ENCODE results near the gene DDX39A.
"Not testable (repeated sequence)": the region's sequence is repeated elsewhere in the genome, so short reads cannot be mapped to it uniquely, and the experiment has no call there.

The DDX39A gene

GRCh38 chr19:14385492-14385891 lies 33.6 kb downstream of the DDX39A start:
- no peak overlapping the region for H3K27ac ChIP-seq (ENCODE audit: low read length)
- peaks cover 3% of the 10 kb centered on the region; the same call in 1 of the 2 replicates for H3K4me1 ChIP-seq (ENCODE audit: control insufficient read depth, insufficient read depth, low read length)
- no peaks in the 10 kb centered on the region for H3K9me3 ChIP-seq (ENCODE audit: control insufficient read depth, insufficient read depth, low read length)
- H3K36me3 ChIP-seq (ENCODE audit: control insufficient read depth, insufficient read depth, low read length), result no peaks in the 10 kb centered on the region
- DNase-seq (ENCODE audit: low read depth, low spot score), result no peak
- no CpG with 5 or more reads among the region's 11 CpGs for WGBS (ENCODE audit: insufficient coverage, insufficient read length)
- H3K27me3 ChIP-seq (ENCODE audit: control insufficient read depth, insufficient read depth, low read length), result no peaks in the 10 kb centered on the region
- H3K4me3 ChIP-seq (ENCODE audit: low read length), result no peak overlapping the region

- Histone ChIP-seq H3K9me3 (ENCODE audit: control insufficient read depth, insufficient read depth, low read length) (no peaks in the 10 kb centered on the region), H3K4me3 (ENCODE audit: low read length) (no peak overlapping the region), H3K4me1 (ENCODE audit: control insufficient read depth, insufficient read depth, low read length) (peaks cover 3% of the 10 kb centered on the region; the same call in 1 of the 2 replicates), H3K27ac (ENCODE audit: low read length) (no peak overlapping the region), H3K36me3 (ENCODE audit: control insufficient read depth, insufficient read depth, low read length) (no peaks in the 10 kb centered on the region), H3K27me3 (ENCODE audit: control insufficient read depth, insufficient read depth, low read length) (no peaks in the 10 kb centered on the region)
- no peak for DNase-seq (ENCODE audit: low read depth, low spot score)
- whole genome bisulfite sequencing (ENCODE audit: insufficient coverage, insufficient read length), result no CpG with 5 or more reads among the region's 10 CpGs
Observed at GRCh38 chr19:14383661-14384555, 35.2 kb downstream of the DDX39A start.

GRCh38 chr19:14381689-14382474 lies 37.3 kb downstream of the DDX39A start:
- no CpG with 5 or more reads among the region's 18 CpGs for WGBS (ENCODE audit: insufficient coverage, insufficient read length)
- DNase-seq (ENCODE audit: low read depth, low spot score), result no peak
- no peaks in the 10 kb centered on the region for H3K9me3 ChIP-seq (ENCODE audit: control insufficient read depth, insufficient read depth, low read length)
- H3K4me3 ChIP-seq (ENCODE audit: low read length), result no peak overlapping the region
- peaks cover 2% of the 10 kb centered on the region; the same call in 1 of the 2 replicates for H3K4me1 ChIP-seq (ENCODE audit: control insufficient read depth, insufficient read depth, low read length)
- H3K36me3 ChIP-seq (ENCODE audit: control insufficient read depth, insufficient read depth, low read length), result no peaks in the 10 kb centered on the region
- no peak overlapping the region for H3K27ac ChIP-seq (ENCODE audit: low read length)
- H3K27me3 ChIP-seq (ENCODE audit: control insufficient read depth, insufficient read depth, low read length), result no peaks in the 10 kb centered on the region

DNA sequence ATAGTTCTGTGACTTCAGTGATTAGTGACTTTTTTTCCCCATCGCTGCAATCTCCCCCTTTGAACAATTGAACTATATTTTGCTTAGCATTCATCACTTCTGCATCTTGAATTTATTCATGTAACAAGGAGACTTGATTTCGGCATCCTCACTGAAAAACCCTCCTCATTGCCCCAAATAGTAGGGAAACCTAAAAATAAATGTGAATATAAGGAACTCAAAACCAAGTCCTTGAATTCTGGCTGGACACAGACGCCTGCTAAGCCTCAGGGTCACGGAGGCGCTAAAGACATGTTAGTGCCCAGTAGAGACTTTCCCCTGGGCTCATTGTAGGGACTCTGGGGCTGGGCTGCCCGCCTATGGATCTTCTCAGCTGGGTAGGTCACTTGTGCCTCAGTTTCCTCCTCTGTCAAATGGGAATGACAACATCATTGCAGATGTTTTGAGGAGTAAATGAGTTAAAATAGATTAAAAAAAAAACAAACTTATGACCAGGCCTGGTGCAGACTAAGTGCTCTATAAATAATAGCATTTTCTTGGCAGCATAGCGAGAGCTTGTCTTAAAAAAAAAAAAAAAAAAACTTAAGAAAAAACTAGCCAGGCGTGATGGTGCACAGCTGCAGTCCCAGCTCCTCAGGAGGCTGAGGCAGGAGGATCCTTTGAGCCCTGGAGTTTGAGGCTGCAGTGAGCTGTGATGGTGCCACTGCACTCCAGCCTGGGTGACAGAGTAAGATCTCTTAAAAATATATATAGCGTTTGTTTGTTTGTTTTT lies 39.7 kb downstream of the DDX39A start:
- H3K27ac ChIP-seq (ENCODE audit: low read length), result no peak overlapping the region
- H3K27me3 ChIP-seq (ENCODE audit: control insufficient read depth, insufficient read depth, low read length), result no peaks in the 10 kb centered on the region
- no peaks in the 10 kb centered on the region for H3K36me3 ChIP-seq (ENCODE audit: control insufficient read depth, insufficient read depth, low read length)
- no peaks in the 10 kb centered on the region for H3K9me3 ChIP-seq (ENCODE audit: control insufficient read depth, insufficient read depth, low read length)
- peaks cover 2% of the 10 kb centered on the region; the same call in 1 of the 2 replicates for H3K4me1 ChIP-seq (ENCODE audit: control insufficient read depth, insufficient read depth, low read length)
- no CpG with 5 or more reads among the region's 9 CpGs for WGBS (ENCODE audit: insufficient coverage, insufficient read length)
- DNase-seq (ENCODE audit: low read depth, low spot score), result no peak
- no peak overlapping the region for H3K4me3 ChIP-seq (ENCODE audit: low read length)

- Histone ChIP-seq H3K4me1 (ENCODE audit: control insufficient read depth, insufficient read depth, low read length) (peaks cover 2% of the 10 kb centered on the region; the same call in 1 of the 2 replicates), H3K9me3 (ENCODE audit: control insufficient read depth, insufficient read depth, low read length) (no peaks in the 10 kb centered on the region), H3K27me3 (ENCODE audit: control insufficient read depth, insufficient read depth, low read length) (no peaks in the 10 kb centered on the region), H3K36me3 (ENCODE audit: control insufficient read depth, insufficient read depth, low read length) (no peaks in the 10 kb centered on the region), H3K4me3 (ENCODE audit: low read length) (no peak overlapping the region), H3K27ac (ENCODE audit: low read length) (no peak overlapping the region)
- no CpG with 5 or more reads among the region's 4 CpGs for WGBS (ENCODE audit: insufficient coverage, insufficient read length)
- no peak for DNase-seq (ENCODE audit: low read depth, low spot score)
Observed at GRCh38 chr19:14378890-14379289, 40.3 kb downstream of the DDX39A start.

DNA sequence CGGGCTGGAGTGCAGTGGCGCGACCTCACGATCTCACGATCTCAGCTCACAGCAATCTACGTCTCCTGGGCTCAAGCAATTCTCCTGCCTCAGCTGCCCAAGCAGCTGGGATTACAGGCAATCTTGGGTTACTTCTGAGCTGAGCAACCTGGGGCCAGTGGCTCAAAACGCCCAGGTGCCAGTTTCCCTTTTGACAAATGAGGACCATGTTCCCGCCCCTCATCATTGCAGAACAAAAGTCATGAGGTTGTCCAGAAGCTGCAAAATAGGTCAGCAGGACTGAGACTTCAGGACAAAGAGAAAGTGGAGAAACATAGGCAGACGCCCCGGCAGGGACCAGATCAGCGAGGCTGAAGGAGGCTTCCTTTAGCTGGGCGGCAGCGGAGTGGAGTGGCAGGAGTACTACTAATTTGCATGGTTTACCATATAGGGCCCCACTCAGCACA lies 41.2 kb downstream of the DDX39A start:
- peaks cover 2% of the 10 kb centered on the region; the same call in 1 of the 2 replicates for H3K4me1 ChIP-seq (ENCODE audit: control insufficient read depth, insufficient read depth, low read length)
- no peaks in the 10 kb centered on the region for H3K36me3 ChIP-seq (ENCODE audit: control insufficient read depth, insufficient read depth, low read length)
- no peaks in the 10 kb centered on the region for H3K27me3 ChIP-seq (ENCODE audit: control insufficient read depth, insufficient read depth, low read length)
- no peak for DNase-seq (ENCODE audit: low read depth, low spot score)
- H3K4me3 ChIP-seq (ENCODE audit: low read length), result no peak overlapping the region
- H3K9me3 ChIP-seq (ENCODE audit: control insufficient read depth, insufficient read depth, low read length), result no peaks in the 10 kb centered on the region
- WGBS (ENCODE audit: insufficient coverage, insufficient read length), result no CpG with 5 or more reads among the region's 13 CpGs
- no peak overlapping the region for H3K27ac ChIP-seq (ENCODE audit: low read length)

- H3K36me3 ChIP-seq (ENCODE audit: control insufficient read depth, insufficient read depth, low read length), result no peaks in the 10 kb centered on the region
- no peaks in the 10 kb centered on the region for H3K27me3 ChIP-seq (ENCODE audit: control insufficient read depth, insufficient read depth, low read length)
- no peak overlapping the region for H3K4me3 ChIP-seq (ENCODE audit: low read length)
- no peak for DNase-seq (ENCODE audit: low read depth, low spot score)
- no peaks in the 10 kb centered on the region for H3K9me3 ChIP-seq (ENCODE audit: control insufficient read depth, insufficient read depth, low read length)
- H3K27ac ChIP-seq (ENCODE audit: low read length), result no peak overlapping the region
- no peaks in the 10 kb centered on the region for H3K4me1 ChIP-seq (ENCODE audit: control insufficient read depth, insufficient read depth, low read length)
- no CpG with 5 or more reads among the region's 17 CpGs for WGBS (ENCODE audit: insufficient coverage, insufficient read length)
Observed at GRCh38 chr19:14375582-14376291, 43.4 kb downstream of the DDX39A start.

DNA sequence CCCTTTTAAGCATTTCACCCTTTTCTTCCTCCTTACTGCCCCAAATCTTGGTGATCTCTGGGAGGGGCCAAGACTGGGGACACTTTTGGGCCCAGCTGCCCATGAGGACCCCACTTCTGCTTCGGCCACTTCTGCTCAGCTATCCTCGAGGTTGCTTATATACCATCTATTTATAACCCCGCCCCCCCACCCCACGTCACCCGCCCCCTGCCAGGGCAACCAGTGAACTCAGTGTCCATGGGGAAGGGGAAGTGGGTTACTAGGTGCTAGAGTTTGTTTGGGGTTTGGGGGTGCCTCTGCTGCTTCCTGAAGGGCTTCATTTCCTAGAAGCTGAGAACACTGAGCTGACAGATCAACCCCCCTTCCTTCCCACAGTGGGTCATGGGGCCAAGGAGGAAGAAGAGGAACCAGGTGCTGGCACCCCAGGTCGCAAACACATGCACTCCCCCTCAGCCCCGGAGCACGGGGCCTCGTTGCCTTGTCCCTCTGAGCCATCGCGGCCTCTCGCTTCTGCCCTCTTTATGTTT lies 44.0 kb downstream of the DDX39A start:
- Histone ChIP-seq H3K27me3 (ENCODE audit: control insufficient read depth, insufficient read depth, low read length) (no peaks in the 10 kb centered on the region), H3K9me3 (ENCODE audit: control insufficient read depth, insufficient read depth, low read length) (no peaks in the 10 kb centered on the region), H3K4me1 (ENCODE audit: control insufficient read depth, insufficient read depth, low read length) (no peaks in the 10 kb centered on the region), H3K36me3 (ENCODE audit: control insufficient read depth, insufficient read depth, low read length) (no peaks in the 10 kb centered on the region), H3K27ac (ENCODE audit: low read length) (no peak overlapping the region), H3K4me3 (ENCODE audit: low read length) (no peak overlapping the region)
- WGBS (ENCODE audit: insufficient coverage, insufficient read length), result no CpG with 5 or more reads among the region's 12 CpGs
- DNase-seq (ENCODE audit: low read depth, low spot score), result no peak

- H3K9me3 ChIP-seq (ENCODE audit: control insufficient read depth, insufficient read depth, low read length); H3K27ac ChIP-seq (ENCODE audit: low read length); H3K27me3 ChIP-seq (ENCODE audit: control insufficient read depth, insufficient read depth, low read length); H3K4me3 ChIP-seq (ENCODE audit: low read length); DNase-seq (ENCODE audit: low read depth, low spot score); H3K4me1 ChIP-seq (ENCODE audit: control insufficient read depth, insufficient read depth, low read length); H3K36me3 ChIP-seq (ENCODE audit: control insufficient read depth, insufficient read depth, low read length): not testable (repeated sequence)
- no CpG with 5 or more reads among the region's 9 CpGs for WGBS (ENCODE audit: insufficient coverage, insufficient read length)
Observed at GRCh38 chr19:14374313-14374712, 44.8 kb downstream of the DDX39A start.
